GM19351 (cell line): ENCODE data around the gene E2F1.
"Not testable (repeated sequence)": the region's sequence is repeated elsewhere in the genome, so short reads cannot be mapped to it uniquely, and the experiment has no call there.

ENCODE experiments used
- ATAC-seq: cut with Tn5 transposase; IDR thresholded peaks from one replicate; pipeline ENCODE4 v1.9.1; 2021; ENCODE audit warnings: mild to moderate bottlenecking, moderate library complexity; ENCODE audit not compliant: unreplicated experiment

The E2F1 gene

DNA sequence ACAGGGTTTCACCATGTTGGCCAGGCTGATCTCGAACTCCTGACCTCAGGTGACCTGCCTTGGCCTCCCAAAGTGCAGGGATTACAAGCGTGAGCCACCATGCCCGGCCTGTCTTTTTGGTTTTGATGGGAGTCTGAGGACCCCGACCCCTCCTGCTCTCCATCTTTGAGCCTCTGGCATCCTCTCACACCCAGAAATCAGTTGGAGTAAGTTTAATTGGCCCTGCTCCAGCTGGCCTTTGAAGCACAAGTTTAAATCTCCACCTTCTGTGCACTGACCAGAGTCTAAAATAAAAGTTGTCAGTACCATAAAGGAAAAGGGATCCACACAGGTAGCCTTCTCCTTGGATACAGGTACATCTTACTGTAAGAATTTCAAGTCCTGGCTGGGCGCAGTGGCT is 40.0 kb downstream of the E2F1 start:
- no peak for ATAC-seq

DNA sequence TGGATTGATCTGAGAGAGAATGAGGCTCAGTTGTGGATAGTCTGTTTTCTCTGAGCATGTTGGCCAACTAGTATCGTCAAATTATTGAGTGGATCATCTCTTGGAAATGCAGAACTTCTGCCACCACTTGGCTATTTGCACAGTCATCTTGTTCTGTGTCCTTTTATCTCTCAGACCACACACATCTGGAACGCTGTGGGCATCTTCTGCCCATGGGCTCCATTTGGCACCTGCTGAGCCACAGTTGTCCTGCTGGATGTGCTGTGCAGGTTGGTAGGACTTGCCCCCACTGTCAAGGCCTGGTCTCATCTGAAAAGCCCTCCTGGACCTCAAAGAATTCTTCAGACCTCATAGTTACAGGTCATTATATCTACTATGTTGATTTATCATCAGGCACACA is 40.8 kb downstream of the E2F1 start:
- ATAC-seq = no peak

DNA sequence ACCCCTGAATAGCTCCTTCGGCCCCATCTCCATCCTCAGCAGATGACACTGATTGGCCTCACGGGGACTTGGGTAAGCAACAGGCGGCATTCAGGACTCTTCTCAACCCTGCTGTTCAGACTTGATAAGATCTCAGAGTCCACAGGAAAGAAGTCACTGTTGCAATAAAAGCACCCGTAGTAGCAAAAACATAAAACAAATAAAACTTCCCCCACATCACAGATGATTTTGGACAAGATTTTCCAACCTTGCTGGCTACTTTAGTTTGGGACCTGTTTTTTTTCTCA is 41.2 kb downstream of the E2F1 start:
- no peak for ATAC-seq

DNA sequence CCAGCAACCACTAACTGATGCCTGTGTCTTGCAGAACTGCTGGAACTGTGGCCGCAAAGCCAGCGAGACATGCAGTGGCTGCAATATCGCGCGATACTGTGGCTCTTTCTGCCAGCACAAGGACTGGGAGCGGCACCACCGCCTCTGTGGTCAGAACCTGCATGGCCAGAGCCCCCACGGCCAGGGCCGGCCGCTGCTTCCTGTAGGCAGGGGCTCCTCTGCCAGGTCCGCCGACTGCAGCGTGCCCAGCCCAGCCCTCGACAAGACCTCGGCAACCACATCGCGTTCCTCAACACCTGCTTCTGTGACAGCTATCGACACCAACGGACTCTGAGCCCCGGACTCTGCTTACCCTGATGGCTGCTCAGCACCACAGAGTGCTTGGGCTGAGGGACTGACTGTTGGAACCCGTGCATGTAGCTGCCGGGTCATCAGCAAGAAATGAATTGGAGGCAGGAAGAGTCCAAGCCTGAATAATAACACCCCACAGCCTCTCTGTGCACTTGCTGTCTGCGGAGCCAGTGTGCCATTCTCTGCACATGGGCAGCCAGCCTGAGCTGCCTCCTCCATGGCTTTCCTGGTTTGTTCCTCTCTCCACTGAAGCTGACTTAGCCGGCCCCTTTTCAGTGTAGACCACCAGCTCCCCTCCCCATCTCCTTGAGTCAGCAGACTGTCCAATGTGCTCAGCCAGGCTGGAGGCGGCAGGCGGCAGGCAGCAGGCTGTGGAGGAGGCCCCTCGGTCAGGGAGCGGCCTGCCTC is 41.7 kb downstream of the E2F1 start:
- no peak for ATAC-seq

DNA sequence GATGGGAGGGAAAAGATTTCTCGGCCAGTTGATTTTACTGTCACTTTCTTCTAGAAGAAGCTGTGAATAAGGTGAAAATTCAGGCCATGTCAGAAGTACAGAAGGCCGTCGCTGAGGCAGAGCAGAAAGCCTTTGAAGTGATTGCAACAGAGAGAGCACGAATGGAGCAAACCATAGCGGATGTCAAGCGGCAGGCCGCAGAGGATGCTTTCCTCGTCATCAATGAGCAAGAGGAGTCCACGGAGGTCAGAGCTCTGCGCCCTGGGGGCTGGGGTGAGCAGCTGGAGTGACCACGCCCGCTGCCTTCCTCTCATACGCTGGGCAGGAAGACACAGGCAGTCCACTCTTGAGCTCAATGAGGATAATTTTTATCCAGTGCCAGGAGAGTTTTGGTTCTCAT is 45.9 kb downstream of the E2F1 start:
- ATAC-seq = no peak

DNA sequence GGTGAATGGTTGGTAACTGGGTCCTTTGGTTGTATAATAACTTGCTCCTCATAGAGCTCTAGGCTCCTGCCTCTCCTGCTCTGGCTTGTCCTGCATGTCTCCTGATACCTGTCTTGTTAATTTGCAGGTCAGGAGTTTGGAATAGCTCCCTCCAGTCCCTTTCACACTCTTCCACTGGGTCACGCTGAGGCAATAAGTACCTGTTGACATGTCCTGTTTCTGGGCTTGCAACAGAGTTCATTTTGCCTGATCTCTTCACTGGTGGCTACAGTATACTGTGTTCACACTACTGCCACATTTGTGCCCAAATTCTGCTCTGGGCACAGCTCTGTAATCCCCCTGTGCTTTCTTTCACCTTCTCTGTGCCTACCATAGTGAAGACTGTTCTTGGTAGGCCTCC is 49.4 kb downstream of the E2F1 start:
- ATAC-seq = no peak

DNA sequence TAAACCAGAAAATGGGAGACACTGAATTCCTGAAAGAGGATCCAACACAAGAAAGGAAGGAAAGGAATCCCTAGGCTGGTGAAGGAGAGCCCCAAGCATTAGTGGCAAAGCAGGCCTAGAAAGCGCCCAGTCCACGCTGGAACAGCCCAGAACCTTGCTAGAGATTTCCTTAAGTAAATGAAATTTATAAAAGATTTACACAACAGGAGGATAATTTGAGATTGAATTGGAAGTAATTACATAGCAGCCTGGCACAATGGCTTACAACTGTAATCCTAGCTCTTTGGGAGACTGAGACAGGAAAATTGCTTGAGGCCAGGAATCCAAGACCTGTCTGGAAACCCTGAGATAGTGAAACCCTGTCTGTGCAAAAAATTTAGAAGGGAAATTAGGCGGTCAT is 50.8 kb downstream of the E2F1 start:
- no peak for ATAC-seq

DNA sequence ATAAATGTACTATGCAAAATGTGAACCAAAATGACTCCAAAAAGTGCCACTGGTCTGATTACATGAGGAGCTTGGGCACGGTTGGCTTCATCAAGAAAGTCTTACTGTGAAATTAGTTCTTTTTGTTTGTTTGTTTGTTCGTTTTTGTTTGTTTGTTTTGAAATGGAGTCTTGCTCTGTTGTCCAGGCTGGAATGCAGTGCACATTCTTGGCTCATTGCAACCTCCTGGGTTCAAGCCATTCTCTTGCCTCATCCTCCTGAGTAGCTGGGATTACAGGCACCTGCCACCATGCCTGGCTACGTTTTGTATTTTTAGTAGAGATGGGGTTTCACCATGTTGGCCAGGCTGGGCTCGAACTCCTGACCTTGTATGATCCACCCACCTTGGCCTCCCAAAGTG is 54.3 kb downstream of the E2F1 start:
- ATAC-seq = not testable (repeated sequence)

DNA sequence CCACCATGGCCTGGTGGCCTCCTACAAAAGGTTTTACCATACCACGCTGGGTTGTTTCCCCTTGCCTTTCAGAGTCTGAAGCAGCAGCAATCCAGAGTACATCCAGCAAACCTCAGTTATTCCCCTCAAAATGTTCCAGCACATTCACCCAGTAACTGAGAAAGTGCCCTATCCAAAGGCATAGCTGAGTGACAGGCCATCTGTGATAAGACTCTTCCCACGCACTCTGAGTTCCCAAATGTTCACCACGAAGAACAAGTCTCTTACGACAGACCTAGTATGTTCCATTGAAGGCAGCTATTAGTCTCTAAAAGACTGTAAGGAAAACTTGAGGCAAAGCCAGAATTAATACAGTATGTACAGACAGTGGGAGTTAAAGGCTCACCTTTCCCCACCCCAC is 55.7 kb downstream of the E2F1 start:
- no peak for ATAC-seq

DNA sequence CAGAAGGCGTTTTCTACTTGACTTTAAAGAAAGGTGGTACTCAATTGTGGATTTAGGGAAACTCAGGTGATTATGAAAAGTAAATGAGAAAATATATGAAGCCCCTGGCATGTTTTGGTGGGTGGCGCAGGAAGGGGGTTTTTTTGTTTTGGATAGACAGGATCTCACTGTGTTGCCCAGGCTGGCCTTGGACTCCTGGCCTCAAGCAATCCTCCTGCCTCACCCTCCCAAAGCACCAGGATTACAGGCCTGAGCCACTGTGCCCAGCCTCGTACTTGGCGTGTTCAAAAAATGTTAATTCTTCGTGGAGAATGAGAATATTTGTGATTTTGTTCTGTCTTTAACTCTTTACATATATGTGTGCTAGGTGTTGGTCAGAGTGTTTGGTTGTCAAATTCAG is 56.2 kb downstream of the E2F1 start:
- no peak for ATAC-seq

DNA sequence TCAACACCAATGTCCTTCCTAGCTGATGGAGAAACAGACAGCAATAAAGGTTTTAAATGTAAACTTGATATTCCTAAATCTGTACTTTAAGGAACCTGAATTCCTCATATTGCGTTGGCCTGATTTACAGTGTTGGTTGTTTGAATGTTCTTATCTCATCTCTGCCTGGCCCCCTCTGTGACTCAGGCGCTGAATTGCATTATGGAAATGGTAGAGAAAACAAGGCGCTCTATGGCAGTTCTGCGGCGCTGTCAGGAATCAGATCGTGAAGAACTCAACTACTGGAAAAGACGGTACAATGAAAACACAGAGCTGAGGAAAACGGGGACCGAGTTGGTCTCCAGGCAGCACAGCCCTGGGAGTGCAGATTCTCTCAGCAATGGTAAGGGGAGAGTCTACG is 56.7 kb downstream of the E2F1 start:
- no peak for ATAC-seq

DNA sequence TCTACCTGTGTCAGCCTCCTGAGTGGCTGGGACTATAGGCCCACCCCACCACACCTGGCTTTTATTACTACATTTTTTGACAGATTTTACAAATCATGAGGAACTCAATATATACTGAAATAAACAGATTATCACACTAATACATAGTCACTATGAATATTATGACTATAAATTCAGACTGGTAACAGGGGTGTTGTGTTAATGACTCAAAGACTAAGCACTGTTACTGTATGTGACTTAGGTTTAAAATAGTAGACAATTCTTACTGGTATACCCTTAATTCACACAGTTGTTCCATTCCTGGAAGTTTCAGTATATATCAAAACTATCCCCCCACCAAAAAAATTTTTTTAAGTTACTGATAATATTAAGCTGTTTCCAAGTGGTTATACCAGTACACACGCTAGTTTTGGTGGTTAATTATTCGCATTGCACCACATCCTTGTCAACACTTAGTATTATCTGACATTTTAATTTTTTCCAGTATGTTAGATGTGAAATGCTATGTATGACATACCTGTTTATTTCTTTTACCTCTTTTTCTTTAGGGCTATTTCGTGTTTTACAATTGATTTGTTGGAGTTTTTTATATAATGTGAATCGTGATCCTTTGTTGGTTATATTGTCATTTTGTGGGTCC is 58.5 kb downstream of the E2F1 start:
- ATAC-seq = no peak

DNA sequence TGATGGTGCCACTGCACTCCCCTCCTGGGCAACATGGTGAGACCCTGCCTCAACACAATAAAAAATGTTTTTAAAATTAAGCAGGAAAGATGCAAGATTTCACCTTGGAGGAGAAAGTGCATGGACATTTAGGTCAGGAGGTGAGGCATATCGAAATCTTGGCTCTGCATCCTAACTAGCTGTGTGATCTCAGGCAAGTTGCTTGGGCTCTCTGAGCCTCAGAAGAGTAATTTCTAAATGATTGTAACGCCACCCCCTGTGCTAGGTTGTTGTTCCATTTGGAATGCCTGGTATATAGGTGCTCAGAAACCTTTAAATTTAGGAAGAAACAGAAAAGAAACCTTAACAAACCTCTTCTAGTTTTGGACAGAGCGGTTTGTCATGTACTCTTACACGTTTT is 60.0 kb downstream of the E2F1 start:
- ATAC-seq = no peak
